Mesenteric fat pad (tissue), 1 donor: ENCODE data around the gene CD300LB. TPM values are rescaled to one million over a fixed set of nuclear protein-coding genes. Genes with fewer than 3 reads are reported as not detected.
A peak's percentile ranks its signal among the peaks of the same experiment; 100 is the strongest.
"Not testable (repeated sequence)": the region's sequence is repeated elsewhere in the genome, so short reads cannot be mapped to it uniquely, and the experiment has no call there.

Experiments used
- DNase-seq: peaks from one replicate; pipeline ENCODE4 v3.0.0-alpha.2; 2020; ENCODE audit warnings: low spot score
- long read RNA-seq: library from polyadenylated mRNA; unstranded; transcript quantifications from one replicate; pipeline ENCODE4 v2.0.0, GENCODE V29; 2020
- total RNA-seq: library from RNA; stranded (reverse); fragmentation: NEBNext Ultra II Directional; extraction: Animal tissue kit (Norgen Biotek cat#: 25700); gene quantifications from one replicate; pipeline ENCODE4 v1.2.1, GENCODE V29; 2021
- donor health status: DM: yes; HTN: yes; CAD: no.

CD300LB gene
- total RNA-seq = 1.3 TPM
- long read RNA-seq, transcript CD300LB-202 (4 exons, 2,286 nt) = major isoform, 5 of 5 reads
- long read RNA-seq, partial matches to known transcripts = 0 of 5 reads
- long read RNA-seq, other reads (novel, unspliced or antisense) = 0 of 5 reads

DNA sequence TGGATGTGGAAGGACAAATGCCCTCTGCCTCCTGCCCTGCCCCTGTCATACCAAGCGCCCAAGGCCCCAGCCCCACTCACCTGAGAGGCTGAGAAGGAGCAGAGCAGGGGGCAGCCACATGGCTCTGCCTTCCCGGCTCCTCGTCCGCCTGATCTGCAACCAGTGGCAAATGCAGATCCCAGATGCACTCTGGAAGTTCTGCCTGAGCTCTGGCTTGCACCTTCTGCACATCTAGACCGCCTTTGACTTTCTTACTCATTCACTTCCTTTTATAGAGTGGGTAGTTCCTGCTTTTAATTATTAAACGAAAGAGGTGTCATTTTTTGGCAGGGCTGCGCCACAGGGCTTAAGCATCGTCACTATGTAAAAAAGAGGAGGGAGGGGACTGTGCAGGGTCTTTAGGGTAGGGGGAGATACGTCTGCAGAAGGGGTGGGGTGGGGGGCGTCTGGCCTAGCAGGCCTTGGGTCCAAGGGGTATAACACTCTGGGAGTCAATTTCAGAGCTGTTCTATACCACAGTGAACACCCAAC lies at the start of gene CD300LB:
Gene CD300LB, minus strand, starts transcription at position 245 of the 531 bp plus-strand sequence. Its CDS starts 125 bp downstream, at position 120.
- peak; percentile 62 for DNase-seq

- no peak for DNase-seq
These were observed 48.6 kb upstream of the CD300LB start for GRCh38 chr17:74579900-74580299.

GRCh38 chr17:74578979-74579378 lies 47.7 kb upstream of the CD300LB start:
- no peak for DNase-seq

DNA sequence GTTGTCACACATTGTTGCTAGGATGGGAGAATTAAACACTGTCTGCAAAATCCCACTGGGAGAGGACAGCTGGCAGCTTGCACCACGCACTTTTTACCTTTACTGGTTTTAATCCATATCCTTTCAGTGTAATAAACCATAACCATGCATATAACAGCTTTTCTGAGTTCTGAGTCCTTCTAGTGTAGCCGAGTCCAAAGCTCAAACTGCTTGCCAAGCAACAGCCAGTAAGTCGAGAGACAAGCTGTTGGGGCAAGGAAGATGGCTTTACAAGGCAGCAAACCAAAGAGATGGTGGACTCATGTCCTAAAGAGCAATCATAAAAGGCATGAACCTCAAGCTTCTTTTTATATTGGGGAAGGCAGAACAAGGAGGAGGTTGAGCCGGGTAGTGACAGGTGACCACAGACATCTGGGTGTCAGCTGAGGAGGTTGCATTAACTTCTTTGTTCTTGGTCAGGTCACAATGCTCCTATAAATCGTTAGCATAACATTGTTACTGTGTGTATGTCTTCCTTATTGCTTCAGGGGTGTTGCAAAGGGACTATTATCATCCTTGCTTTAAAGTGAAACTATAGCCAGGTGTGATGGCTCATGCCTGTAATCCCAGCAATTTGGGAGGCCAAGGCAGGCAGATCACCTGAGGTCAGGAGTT lies 43.3 kb upstream of the CD300LB start:
- no peak for DNase-seq

DNA sequence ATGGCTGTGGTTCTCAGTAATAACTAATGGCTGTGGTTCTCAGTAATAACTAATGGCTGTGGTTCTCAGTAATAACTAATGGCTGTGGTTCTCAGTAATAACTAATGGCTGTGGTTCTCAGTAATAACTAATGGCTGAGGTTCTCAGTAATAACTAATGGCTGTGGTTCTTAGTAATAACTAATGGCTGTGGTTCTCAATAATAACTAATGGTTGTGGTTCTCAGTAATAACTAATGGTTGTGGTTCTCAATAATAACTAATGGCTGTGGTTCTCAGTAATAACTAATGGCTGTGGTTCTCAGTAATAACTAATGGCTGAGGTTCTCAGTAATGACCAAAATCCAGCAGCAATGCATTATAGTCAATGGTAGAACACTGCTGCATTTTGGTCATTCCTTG lies 42.4 kb upstream of the CD300LB start:
- not testable (repeated sequence) for DNase-seq

- DNase-seq = no peak
These were observed 41.9 kb upstream of the CD300LB start for GRCh38 chr17:74573169-74573568.

DNA sequence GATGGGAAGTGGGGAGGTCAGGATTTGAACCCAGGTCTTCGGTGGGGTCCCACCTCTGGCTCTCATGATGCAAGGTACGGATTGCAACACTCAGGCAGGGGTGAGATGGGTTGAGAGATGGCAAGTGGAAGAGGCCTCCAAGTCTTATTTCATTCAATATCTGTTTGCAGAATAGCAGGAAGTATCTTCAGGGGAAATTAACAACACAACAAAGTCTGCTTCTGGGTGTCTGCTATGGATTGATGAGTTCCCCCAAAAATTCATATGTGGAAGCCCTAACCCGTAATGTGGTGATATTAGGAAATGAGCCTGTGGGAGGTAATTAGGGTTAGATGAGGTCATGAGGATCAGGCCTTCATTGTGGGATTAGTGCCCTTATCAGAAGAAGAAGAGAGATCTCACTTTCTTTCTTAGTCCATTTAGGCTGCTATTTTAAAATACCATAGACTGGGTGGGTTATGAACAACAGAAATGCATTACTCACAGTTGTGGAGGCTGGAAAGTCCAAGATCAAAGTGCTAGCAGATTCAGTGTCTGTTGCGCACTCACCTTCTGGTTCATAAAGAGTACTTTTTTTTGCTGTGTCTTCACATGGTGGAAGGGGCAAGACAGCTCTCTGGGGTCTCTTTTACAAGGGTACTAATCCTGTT lies 40.5 kb upstream of the CD300LB start:
- DNase-seq = no peak

DNA sequence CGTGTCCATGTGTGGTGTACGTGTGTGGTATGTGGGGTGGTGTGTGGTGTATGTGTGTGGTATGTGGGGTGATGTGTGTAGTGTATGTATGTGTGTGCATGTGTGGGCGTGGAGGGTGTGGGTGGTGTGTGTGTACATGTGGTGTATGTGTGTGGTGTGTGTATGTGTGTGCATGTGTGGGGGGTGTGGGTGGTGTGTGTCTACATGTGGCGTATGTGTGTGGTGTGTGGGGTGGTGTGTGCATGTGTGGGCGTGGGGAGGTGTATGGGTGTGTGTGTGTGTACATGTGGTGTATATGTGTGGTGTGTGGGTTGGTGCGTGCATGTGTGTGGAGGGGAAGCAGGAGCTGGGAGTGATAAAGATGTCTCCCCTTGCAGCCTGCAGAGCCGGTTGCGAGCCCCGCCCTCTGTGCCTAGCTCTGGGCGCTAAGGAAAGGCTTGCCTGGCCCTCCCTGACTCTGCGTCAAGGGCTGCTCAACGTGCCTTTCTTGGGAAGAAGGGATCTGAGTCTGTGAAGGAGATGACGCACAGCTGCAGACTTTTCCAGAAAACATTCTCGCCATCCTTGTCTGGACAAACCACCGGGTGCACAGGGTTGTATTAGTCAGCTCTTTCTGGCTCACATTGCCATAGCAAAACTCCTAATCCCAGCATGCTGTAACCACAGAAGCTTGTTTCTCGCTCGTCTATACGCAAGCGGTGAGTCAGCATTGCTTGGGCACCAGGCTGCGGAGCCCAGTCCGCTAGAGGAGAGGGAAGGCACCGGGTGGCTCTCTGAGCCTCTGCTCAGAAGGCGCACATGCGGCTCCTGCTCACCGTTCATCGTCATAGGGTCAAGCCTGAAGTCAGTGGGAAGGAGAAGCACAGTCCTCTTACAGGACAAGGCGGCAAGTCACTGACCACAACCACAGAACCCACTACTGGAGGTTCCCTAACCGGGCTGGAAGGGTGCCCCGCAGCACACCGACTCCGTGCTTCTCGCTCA lies 38.0 kb upstream of the CD300LB start:
- DNase-seq = no peak

GRCh38 chr17:74568106-74568873 lies 37.0 kb upstream of the CD300LB start:
- DNase-seq = no peak

DNA sequence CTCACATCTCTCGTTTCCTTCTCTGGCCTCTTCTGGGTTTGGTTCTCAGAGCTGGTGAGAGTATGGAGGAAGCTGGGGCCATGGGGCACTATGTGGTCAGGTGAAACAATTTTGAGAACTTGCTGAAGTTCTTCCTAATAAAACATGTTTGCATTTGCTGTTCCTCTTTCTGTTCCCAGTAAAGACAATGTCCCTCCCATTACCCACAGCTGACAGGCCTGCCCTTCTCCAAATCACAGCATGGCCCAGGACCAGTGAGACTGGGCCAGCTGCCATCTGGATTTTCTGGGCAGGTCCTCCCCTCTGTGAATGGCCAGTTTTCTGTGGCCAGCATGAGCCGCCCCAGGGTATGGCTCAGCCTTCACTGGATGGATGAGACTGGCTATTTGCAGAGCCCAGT lies 36.1 kb upstream of the CD300LB start, which contains the start of gene CD300H:
Gene CD300H, minus strand, starts transcription at position 113 of the 400 bp plus-strand sequence.
- no peak for DNase-seq

- DNase-seq = no peak
These were observed 35.0 kb upstream of the CD300LB start for GRCh38 chr17:74566132-74566753.

DNA sequence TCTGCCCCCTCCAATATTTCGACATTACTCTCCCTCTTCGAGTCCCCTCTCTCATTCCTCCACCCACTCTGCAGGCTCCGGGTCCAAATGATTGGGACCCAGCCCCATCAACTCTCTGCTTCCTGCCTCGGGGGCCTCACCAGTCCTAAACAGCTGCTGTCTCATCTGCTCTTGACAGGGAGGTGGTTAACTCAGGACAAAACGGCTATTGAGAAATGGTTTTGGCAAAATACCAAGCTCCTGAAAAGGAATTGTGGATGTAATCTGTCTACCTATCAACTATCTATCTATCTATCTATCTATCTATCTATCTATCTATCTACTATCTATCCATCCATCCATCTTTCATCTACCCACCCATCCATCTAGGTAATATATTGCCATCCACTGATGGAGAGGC lies 33.9 kb upstream of the CD300LB start:
- DNase-seq = no peak

DNA sequence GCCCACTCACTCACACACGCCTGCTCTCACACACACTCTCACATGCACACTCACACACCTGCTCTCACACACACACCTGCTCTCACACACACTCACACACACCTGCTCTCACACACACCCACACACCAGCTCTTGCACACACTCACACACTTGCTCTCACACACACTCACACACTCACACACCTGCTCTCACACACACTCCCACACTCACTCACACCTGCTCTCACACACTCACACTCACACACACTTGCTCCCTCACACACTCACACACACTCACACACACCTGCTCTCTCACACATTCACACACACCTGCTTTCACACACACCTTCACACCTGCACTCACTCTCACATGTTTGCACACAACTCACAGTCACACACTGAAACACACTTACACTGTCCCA lies 32.1 kb upstream of the CD300LB start:
- no peak for DNase-seq

DNA sequence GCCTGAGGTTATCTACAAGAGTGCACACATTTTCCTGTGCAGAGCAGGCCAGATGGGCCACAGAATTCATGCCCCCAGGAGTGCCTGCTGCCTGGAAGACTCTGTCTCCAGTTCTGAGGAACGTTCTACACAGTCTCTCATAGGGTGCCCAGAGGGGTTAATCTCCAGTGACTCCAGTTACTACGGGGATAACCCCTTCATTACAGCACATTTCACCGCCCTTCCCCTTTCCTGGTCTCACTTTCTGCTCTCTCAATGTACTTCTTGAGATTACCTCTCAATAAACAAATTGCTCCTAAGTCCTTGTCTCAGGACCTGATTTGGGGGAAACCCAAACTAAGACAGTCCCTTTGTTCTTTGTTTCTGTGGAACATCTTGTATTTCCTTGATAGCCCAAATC lies 30.3 kb upstream of the CD300LB start:
- no peak for DNase-seq

DNA sequence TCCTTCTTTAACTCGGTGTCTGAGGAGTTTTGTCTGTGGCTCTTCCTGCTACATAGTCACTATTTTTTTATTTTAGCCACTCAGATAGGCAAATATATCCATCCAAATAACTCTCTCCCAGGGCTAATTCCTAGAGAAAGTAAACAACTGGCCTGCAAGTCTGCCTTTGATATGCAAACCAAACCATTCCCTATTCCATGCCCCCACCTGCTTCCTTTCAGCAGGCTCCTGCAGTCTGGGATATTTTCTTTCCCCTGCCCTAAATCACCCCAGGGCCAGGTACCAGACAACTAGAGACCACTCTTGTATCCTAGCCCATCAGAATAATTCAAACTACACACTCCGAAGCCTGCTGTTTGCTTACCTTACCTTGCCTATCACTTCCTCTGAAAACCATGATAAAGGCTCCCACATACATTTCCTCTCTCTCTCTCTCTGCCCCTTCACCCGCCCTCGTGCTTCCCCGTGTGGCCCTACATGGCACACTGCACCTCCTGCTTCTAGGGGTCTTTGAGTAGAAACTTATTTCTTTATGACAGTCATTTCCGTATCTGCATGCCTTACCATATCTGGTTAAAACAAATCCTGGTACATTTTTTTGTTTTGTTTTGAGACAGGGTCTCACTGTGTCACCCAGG lies 27.7 kb upstream of the CD300LB start:
- DNase-seq = no peak

GRCh38 chr17:74558402-74558801 lies 27.1 kb upstream of the CD300LB start:
- not testable (repeated sequence) for DNase-seq

DNA sequence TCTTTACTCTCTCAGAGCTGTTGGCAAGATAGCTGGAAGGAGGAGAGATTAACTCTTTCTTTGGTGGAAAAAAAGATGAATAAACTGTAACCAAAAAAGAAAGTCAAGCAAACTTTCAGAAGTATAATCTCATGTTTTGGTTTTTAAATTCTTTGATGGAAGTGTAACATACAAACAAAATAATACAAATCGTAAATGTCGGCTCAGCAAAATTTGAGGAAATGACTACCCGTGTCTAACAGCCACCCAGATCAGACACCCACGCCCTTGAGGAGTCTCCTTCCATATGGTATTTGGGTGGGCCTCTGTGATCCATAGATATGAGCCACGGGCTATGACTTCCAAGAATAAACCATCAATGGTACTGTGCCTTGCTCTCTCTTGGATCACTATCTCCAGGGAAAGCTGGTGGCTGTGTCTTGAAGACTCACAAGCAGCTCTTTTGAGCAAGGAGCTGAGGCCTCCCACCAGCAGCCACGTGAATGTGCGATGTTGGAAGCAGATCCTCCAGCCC lies 24.2 kb upstream of the CD300LB start:
- DNase-seq = no peak

DNA sequence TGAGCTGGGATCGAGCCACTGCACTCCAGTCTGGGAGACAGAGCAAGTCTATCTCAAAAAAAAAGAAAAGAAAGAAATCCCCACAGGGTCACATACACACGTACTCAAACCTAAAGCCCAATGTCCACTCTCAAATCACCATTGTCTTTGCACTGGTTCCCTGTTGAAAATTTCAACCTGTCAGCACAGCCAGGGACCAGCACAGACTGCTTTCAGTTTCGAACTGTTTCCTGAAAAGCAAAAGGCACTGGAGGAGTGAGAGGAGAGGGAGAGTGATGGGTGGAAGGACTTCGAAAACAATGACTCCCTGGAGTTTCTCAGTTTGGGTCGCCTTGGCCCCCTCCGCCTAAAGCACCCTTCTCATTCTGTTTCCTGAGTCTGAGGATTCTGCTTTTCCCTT lies 23.6 kb upstream of the CD300LB start:
- DNase-seq = no peak

GRCh38 chr17:74552037-74552436 lies 20.8 kb upstream of the CD300LB start:
- DNase-seq = no peak
